Liver (tissue), 9 donors: ENCODE data around the gene RGS12. TPM values are rescaled to one million over a fixed set of nuclear protein-coding genes. Genes with fewer than 3 reads are reported as not detected.

Experiments
- DNase-seq: peaks from one replicate; pipeline ENCODE4 v3.0.0-alpha.2; 2017; ENCODE audit warnings: low spot score
- H3K27ac ChIP-seq, 2 donors: one replicate each; pipeline ENCODE4 v1.7.0; 2013; ENCODE audit warnings: inconsistent platforms in 2 of 2, low read length in 2 of 2, control low read depth in 1 of 2, low read depth in 1 of 2, mild to moderate bottlenecking in 1 of 2
- H3K27me3 ChIP-seq, 4 donors: one replicate each; pipeline versions ENCODE4 v1.6.1 to v1.7.0; 2013; ENCODE audit warnings: low read length in 3 of 4, inconsistent platforms in 1 of 4, mild to moderate bottlenecking in 1 of 4, moderate library complexity in 1 of 4; ENCODE audit not compliant: control insufficient read depth in 4 of 4, insufficient read depth in 4 of 4
- H3K36me3 ChIP-seq, 4 donors: one replicate each; pipeline versions ENCODE4 v1.6.1 to v1.7.0; 2013; ENCODE audit warnings: low read length in 3 of 4, mild to moderate bottlenecking in 3 of 4, low read depth in 1 of 4, moderate library complexity in 1 of 4; ENCODE audit not compliant: control insufficient read depth in 4 of 4, insufficient read depth in 3 of 4
- H3K4me1 ChIP-seq, 4 donors: one replicate each; pipeline versions ENCODE4 v1.6.1 to v1.7.0; 2013; ENCODE audit warnings: low read length in 3 of 4, mild to moderate bottlenecking in 3 of 4, moderate library complexity in 1 of 4; ENCODE audit not compliant: control insufficient read depth in 4 of 4, insufficient read depth in 4 of 4
- H3K4me3 ChIP-seq, 3 donors: one replicate each; pipeline versions ENCODE4 v1.6.1 to v1.7.0; 2013; ENCODE audit warnings: low read length in 3 of 3, control low read depth in 1 of 3, low read depth in 1 of 3, mild to moderate bottlenecking in 1 of 3
- H3K9ac ChIP-seq, 2 donors: one replicate each; pipeline ENCODE4 v1.7.0; 2013; ENCODE audit warnings: low read length in 2 of 2, mild to moderate bottlenecking in 2 of 2, moderate library complexity in 2 of 2, control low read depth in 1 of 2, low read depth in 1 of 2
- H3K9me3 ChIP-seq, 4 donors: one replicate each; pipeline versions ENCODE4 v1.6.1 to v1.7.0; 2013; ENCODE audit warnings: low read length in 3 of 4; ENCODE audit not compliant: control insufficient read depth in 4 of 4
- ATF3 ChIP-seq: IDR thresholded peaks from 2 replicates; pipeline ENCODE4 v1.6.1; 2016; ENCODE audit warnings: antibody characterized with exemption
- CTCF ChIP-seq: fragments of 150-350 bp; IDR thresholded peaks from 2 replicates; pipeline ENCODE4 v1.5.1; 2017; ENCODE audit warnings: improper control_type of control experiment, low read depth, low read length; ENCODE audit not compliant: missing input control
- EGR1 ChIP-seq, 2 donors: IDR thresholded peaks; 2 replicates each; pipeline ENCODE4 v1.6.1; 2016 to 2018; ENCODE audit warnings: antibody characterized with exemption in 2 of 2, low read depth in 2 of 2
- FOXA1 ChIP-seq: IDR thresholded peaks from 2 replicates; pipeline ENCODE4 v1.6.1; 2016; ENCODE audit warnings: antibody characterized with exemption
- FOXA2 ChIP-seq: IDR thresholded peaks from 2 replicates; pipeline ENCODE4 v1.6.1; 2016; ENCODE audit warnings: antibody characterized with exemption
- GABPA ChIP-seq, 2 donors: IDR thresholded peaks in 1 of 2; conservative IDR thresholded peaks in 1 of 2; 2 replicates each; pipeline ENCODE4 v1.6.1; 2016; ENCODE audit warnings: antibody characterized with exemption in 2 of 2, mild to moderate bottlenecking in 1 of 2, moderate library complexity in 1 of 2
- HNF4A ChIP-seq, 2 donors: conservative IDR thresholded peaks; 2 replicates each; pipeline ENCODE4 v1.6.1; 2016; ENCODE audit warnings: antibody characterized with exemption in 2 of 2, mild to moderate bottlenecking in 2 of 2
- HNF4G ChIP-seq: IDR thresholded peaks from 2 replicates; pipeline ENCODE4 v1.6.1; 2016; ENCODE audit warnings: antibody characterized with exemption
- JUND ChIP-seq, 2 donors: IDR thresholded peaks; 2 replicates each; pipeline ENCODE4 v1.6.1; 2016; ENCODE audit warnings: antibody characterized with exemption in 2 of 2
- MAX ChIP-seq: IDR thresholded peaks from 2 replicates; pipeline ENCODE4 v1.6.1; 2016; ENCODE audit warnings: antibody characterized with exemption
- NR2F2 ChIP-seq: IDR thresholded peaks from 2 replicates; pipeline ENCODE4 v1.6.1; 2016; ENCODE audit warnings: antibody characterized with exemption
- RAD21 ChIP-seq, 2 donors: IDR thresholded peaks; 2 replicates each; pipeline ENCODE4 v1.6.1; 2016; ENCODE audit warnings: antibody characterized with exemption in 2 of 2, mild to moderate bottlenecking in 2 of 2
- REST ChIP-seq: IDR thresholded peaks from 2 replicates; pipeline ENCODE4 v1.6.1; 2016; ENCODE audit warnings: antibody characterized with exemption, mild to moderate bottlenecking
- RXRA ChIP-seq, 2 donors: IDR thresholded peaks; 2 replicates each; pipeline ENCODE4 v1.6.1; 2017 to 2018; ENCODE audit warnings: antibody characterized with exemption in 2 of 2, mild to moderate bottlenecking in 1 of 2
- SP1 ChIP-seq: IDR thresholded peaks from 2 replicates; pipeline ENCODE4 v1.6.1; 2018; ENCODE audit warnings: antibody characterized with exemption, mild to moderate bottlenecking
- TAF1 ChIP-seq: conservative IDR thresholded peaks from 2 replicates; pipeline ENCODE4 v1.6.1; 2016; ENCODE audit warnings: antibody characterized with exemption, mild to moderate bottlenecking
- YY1 ChIP-seq: IDR thresholded peaks from 2 replicates; pipeline ENCODE4 v1.6.1; 2016; ENCODE audit warnings: antibody characterized with exemption, mild to moderate bottlenecking
- ZBTB33 ChIP-seq: IDR thresholded peaks from 2 replicates; pipeline ENCODE4 v1.6.1; 2016; ENCODE audit warnings: antibody characterized with exemption
- WGBS: extraction: QIAGEN DNeasy Blood & Tissue Kit; methylation state at CpG from one replicate; pipeline ENCODE4 v1.1.7; 2013; 5-methylcytosine and 5-hydroxymethylcytosine counted together
- polyA plus RNA-seq, 2 donors: library from polyadenylated mRNA; stranded (reverse) in 1 of 2; unstranded in 1 of 2; fragments of 200-250 nt in 1 of 2; fragments of >200 nt in 1 of 2; fragmentation: Nextera tagmentation in 1 of 2; extraction: Ambion mirVana in 1 of 2; gene quantifications; one replicate each; pipeline versions ENCODE4 v1.2.1 to v1.2.3, GENCODE V29; 2013 to 2015
- total RNA-seq, 2 donors: library from RNA; depleted of rRNA; stranded (reverse); fragments of >200 nt; gene quantifications; one replicate each; pipeline ENCODE4 v1.2.3, GENCODE V29; 2014
- donor health status: healthy.
- donor health status: healthy.
- donor health status: healthy.
- donor health status: healthy.
- donor health status: healthy.

Gene RGS12
- total and polyA plus RNA-seq, 4 donors = 6.4 to 23.2 (median 11.5) TPM

- H3K9ac ChIP-seq = no peak overlapping the region
- DNase-seq = no peak
- no peak for TF ChIP-seq RAD21 (IDR thresholded peaks at IDR 0.05)
- no peak for TF ChIP-seq FOXA1
- TF ChIP-seq TAF1 = no peak
- TF ChIP-seq EGR1 (IDR thresholded peaks at IDR 0.05; ENCODE audit: low read depth in 2 of 2) = no peak
- TF ChIP-seq FOXA2 = no peak
- no peak for TF ChIP-seq HNF4G
- TF ChIP-seq REST = no peak
- H3K27ac ChIP-seq = no peak overlapping the region
- no peak overlapping the region for H3K4me3 ChIP-seq
- H3K9me3 ChIP-seq = no peaks in the 10 kb centered on the region
- H3K4me1 ChIP-seq = no peaks in the 10 kb centered on the region
- peaks cover 0 to 6% (median 2%) of the 10 kb centered on the region in 4 donors for H3K36me3 ChIP-seq
- no peaks in the 10 kb centered on the region for H3K27me3 ChIP-seq
- 93% methylated on average over 16 of the region's 16 CpGs for WGBS
These were observed 20.9 kb downstream of the RGS12 start for GRCh38 chr4:3313556-3314228.

GRCh38 chr4:3314706-3315260 is 22.0 kb downstream of the RGS12 start:
- Histone ChIP-seq H3K4me3 (no peak overlapping the region), H3K9me3 (no peaks in the 10 kb centered on the region), H3K27me3 (no peaks in the 10 kb centered on the region), H3K9ac (no peak overlapping the region), H3K4me1 (no peaks in the 10 kb centered on the region), H3K27ac (no peak overlapping the region), H3K36me3 (peaks cover 0 to 6% (median 2%) of the 10 kb centered on the region in 4 donors)
- DNase-seq = no peak
- 97% methylated on average over 13 of the region's 13 CpGs for WGBS
- TF ChIP-seq ATF3 (no peak), GABPA (IDR thresholded peaks at IDR 0.05 in 1 of 2, conservative IDR thresholded peaks at IDR 0.05 in 1 of 2) (no peak), ZBTB33 (no peak), FOXA2 (no peak), RAD21 (IDR thresholded peaks at IDR 0.05) (no peak), YY1 (no peak), EGR1 (IDR thresholded peaks at IDR 0.05; ENCODE audit: low read depth in 2 of 2) (no peak), NR2F2 (no peak), RXRA (IDR thresholded peaks at IDR 0.05) (no peak), CTCF (no peak), MAX (no peak), JUND (IDR thresholded peaks at IDR 0.05) (no peak), HNF4A (conservative IDR thresholded peaks at IDR 0.05) (no peak), TAF1 (no peak), FOXA1 (no peak), SP1 (no peak), HNF4G (no peak)
